Activated CD4-positive, alpha-beta T cell treated with anti-CD3 and anti-CD28 coated beads, Interleukin-2, Interleukin-6, amounts not matched to agents 100 ng/mL and 50 ng/mL, durations not matched to agents 16 hours and 8 hours (primary cell): ENCODE results near the gene CACNB2.

ENCODE experiments used
- DNase-seq: peaks from one replicate; pipeline ENCODE4 v3.0.0-alpha.2; 2020

CACNB2 gene

GRCh38 chr10:18473424-18474117 lies 333.3 kb downstream of the CACNB2 start:
- DNase-seq, result no peak

DNA sequence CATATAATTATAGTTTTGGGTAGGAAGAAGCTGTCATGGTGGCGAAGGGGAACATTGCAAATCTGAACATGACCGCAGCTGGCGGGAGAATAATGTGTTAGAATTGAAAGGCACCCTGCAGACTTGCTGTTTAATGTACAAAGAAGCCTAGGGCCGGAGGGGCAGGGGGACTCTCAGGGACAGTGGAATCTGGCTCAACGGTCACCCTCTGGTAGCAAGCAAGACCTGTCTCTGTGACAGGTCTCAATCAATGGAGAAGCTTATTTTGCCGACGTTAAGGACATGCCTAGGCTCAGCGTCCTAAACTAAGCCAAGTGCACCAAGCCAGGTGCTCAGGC lies 333.9 kb downstream of the CACNB2 start:
- no peak for DNase-seq

DNA sequence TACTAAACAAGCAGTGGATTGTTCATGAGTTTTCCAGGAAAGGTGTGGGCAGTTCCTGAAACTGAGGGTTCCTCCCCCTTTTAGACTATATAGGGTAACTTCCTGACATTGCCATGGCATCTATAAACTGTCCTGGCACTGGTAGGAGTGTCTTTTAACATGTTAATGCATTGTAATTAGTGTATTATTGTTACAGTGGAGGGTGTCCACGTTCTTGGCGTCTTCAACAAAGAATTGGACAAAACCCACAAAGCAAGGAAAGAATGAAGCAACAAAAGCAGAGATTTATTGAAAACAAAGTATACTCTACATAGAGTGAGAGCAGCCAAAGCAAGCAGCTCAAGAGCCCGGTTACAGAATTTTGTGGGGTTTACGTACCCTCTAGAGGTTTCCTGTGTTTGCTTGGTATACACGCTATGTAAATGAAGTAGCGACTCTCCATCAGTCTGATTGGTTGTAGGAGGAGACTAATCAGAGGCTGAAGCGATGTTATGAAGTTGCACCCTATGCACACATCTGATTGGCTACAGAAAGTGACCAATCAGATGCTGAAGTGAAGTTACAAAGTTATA lies 335.9 kb downstream of the CACNB2 start:
- no peak for DNase-seq

DNA sequence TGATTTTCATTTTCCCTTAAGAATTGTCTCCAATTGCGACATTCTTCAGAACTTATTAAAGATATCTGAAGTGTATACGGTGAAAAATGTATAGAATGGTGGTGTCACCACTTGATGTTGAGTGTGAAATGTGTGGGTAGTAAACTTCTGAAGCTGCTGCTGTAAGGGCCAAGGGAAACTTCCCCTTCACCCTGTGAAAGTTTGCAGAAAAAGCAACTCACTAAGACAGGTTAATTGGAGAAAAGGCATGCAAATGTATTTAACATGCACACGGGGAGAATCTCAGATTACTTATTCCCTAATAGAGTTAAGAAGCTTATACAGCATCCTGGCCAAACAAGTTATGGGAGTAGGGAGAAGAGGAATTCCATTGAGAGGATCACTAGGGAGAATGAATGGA lies 338.1 kb downstream of the CACNB2 start:
- no peak for DNase-seq

DNA sequence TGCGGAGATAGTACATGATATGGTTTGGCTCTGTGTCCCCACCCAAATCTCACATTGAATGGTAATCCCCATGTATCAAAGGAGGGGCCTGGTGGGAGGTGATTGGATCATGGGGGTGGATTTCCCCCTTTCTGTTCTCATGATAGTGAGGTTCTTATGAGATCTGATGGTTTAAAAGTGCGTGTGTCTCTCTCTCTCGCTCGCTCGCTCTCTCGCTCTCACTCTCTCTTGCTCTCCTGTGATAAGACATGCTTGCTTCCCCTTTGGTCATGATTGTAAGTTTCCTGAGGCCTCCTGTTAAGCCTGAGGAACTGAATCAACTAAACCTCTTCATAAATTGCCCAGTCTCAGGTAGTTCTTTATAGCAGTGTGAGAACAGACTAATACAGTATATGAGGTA lies 339.3 kb downstream of the CACNB2 start:
- DNase-seq, result no peak

- DNase-seq, result no peak
Observed at GRCh38 chr10:18483516-18484186, 343.4 kb downstream of the CACNB2 start.

- DNase-seq, result no peak
Observed at GRCh38 chr10:18486438-18486837, 346.2 kb downstream of the CACNB2 start.

- no peak for DNase-seq
Observed at GRCh38 chr10:18490755-18491154, 350.5 kb downstream of the CACNB2 start.

DNA sequence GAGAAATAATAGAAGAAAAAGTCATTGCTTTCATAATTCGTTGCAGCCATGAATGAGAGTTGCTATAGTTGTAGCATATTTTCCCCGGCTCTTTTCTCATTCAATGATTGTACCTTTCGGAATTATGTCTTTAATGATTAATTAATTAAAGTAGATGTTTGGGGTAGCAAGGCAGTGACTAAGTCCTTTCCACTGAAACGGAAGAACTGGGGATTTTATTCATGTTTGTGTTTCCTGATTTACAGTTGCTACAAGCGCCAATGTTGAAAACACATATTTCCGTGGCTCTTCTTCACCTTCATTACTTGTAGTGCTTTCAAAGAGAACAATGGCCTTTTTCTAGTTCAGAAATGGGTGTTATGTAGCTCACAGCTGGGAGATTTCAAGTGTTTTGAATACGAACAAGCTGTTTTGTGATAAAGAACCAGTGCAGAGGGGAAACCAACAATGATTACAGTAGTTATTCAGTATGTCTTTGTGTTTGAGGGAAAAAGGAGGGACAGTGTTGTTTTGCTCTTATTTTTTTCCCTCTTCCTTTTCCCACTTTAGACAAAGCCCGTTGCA lies 357.7 kb downstream of the CACNB2 start:
- no peak for DNase-seq

DNA sequence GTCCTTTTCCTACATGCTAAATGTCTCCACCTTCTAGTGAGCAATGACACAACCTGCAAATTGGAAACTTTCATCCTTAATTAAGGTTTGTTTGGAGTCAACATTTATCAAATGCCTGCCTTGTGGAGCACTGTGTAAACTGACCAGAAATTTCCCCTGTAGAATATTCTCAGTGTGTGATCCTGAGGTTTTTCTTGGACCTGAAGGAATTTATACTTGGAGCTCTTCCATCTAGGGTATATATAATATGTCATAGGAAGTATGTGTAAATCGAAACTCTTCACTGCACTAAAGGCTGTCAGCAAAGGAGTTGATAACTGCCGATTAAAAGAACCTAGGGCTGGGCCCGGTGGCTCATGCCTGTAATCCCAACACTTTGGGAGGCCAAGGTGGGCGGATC lies 358.8 kb downstream of the CACNB2 start:
- DNase-seq, result no peak

DNA sequence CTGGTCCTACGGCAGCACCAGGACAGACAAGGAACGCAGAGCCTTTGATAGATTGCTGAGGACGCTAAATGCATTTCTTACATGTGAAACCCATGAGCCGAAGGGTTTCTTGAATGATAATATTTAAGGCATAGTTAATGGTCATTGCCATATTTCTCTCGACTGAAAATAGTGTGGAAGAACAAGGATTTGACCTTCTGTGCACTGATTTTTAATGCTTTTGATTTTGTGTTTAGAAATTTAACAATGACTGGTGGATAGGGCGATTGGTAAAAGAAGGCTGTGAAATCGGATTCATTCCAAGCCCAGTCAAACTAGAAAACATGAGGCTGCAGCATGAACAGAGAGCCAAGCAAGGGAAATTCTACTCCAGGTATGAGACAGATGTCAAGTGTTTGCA lies 360.4 kb downstream of the CACNB2 start:
- DNase-seq, result no peak

DNA sequence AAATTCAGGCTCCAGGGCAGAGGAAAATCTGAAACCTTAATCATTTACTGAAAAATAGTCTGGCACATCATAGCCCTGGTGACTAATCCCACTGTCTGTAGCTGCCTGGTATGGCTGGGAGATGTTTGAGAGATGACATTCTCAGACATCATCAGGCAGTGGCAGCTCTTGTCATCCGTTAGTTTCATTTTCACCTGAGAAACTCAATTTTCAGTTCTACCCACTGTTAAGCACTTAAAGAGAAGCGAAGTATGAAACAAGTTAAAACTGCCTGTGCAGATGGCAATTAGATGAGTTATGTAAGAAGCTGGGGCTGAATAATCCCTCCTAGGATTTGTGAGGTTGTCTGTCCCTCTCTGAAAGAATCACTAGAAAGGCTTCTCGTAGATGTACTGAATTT lies 361.0 kb downstream of the CACNB2 start:
- DNase-seq, result peak; percentile 27

DNA sequence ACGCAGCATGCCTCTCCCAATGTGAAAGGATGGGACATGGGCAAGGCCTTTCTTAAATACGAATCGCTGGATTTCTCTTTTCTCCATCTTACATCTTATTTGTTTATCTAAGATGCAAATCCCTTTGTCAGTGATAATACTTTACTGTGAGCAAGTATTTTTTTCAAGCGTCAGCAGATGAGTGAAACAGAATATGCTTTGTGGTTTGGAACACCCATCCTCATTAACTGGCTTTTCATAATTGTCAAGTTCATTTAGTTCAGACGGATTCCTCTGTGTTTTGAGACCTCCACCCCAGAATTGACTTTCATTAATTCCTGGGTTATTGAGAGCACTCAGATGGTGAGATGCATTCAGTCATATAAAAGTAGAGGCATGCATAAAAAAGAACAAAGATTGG lies 361.4 kb downstream of the CACNB2 start:
- no peak for DNase-seq

GRCh38 chr10:18504161-18504560 lies 363.9 kb downstream of the CACNB2 start:
- DNase-seq, result no peak

- no peak for DNase-seq
Observed at GRCh38 chr10:18505456-18506118, 365.4 kb downstream of the CACNB2 start.

GRCh38 chr10:18508587-18508986 lies 368.4 kb downstream of the CACNB2 start:
- no peak for DNase-seq

DNA sequence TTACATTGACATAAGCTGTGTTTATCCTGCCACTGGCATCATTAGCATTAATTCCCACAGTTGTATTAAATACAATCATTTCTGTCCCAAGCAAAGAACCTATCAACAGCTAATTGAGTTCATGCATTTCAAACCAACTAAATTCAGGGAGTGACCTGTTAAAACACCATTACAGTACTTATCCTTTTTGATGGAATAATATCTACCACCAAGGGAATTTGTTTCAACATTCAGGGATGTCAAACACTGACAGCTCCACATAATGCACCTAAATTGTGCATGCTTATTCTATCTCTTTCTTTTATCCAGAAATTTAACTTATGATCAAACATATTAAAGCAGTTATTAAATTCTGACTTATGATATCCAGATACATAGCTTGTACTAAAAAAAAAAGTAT lies 374.3 kb downstream of the CACNB2 start:
- DNase-seq, result no peak

GRCh38 chr10:18516851-18517250 lies 376.6 kb downstream of the CACNB2 start:
- DNase-seq, result no peak

DNA sequence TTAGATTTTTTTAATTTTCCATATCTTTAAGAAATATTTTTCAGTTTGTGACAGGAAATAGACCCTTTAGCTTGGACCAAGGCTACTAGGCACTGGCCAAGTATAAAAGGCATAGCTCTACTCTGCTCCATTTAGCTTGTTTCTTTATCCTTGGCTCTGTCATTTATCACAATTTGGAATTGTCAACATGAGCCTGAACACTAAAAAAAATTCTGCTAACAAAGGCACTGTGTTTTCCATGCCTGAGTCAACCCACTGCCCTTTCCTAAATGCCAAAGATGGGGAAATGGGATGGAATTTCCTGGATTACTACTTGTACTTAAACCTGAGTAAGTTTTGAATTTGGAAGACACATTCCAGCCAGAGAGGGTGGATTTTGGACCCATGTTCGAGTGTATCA lies 382.8 kb downstream of the CACNB2 start:
- DNase-seq, result no peak

- no peak for DNase-seq
Observed at GRCh38 chr10:18523858-18524257, 383.6 kb downstream of the CACNB2 start.

- DNase-seq, result no peak
Observed at GRCh38 chr10:18527687-18528086, 387.5 kb downstream of the CACNB2 start.

DNA sequence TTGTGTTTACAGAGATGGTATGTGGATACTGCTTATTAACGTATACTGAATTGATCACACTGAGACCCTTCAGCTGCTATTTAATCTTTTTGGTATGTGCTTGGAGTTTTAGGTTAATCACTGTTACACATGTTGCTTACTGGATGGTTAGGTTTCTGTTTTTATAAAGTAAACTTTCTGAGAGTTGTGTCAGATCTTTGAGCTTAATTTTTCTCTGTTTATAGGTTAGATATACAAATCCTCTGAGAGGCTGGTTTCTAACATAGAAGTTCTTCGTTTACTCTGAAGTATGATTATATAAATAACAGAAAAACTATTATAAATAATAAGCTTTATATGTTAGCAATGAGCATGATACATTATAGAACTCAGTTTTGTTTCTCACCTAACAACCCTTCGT lies 388.1 kb downstream of the CACNB2 start:
- no peak for DNase-seq

DNA sequence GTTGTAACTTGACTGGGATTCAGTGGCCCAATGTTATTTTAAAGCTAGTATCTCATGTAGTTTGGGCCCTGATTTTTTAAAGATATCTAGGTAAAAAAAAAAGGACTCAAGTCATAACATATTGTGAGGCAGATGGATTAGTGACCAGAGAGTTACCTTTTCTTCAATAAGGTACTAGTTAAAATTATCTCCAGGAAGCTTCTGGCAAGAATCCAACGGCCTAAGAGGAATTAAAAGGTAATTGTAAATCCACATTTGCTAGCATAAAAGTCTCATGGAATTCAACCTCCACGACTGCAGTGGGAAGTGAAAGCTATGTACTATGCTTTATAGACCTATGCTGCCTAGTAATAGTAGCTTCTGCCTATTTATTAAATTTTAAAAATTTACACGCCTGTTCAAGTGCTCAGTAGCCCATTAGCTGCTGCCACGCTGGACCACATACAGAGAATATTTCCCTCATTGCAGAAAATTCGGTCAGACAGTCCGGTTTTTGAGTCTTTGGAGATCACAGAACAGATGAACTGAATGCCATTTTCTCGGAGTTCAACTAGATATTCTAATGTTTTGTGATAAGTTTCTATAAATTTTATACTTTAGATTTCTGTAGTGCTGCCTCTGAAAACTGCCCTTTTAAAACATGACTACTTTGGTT lies 392.8 kb downstream of the CACNB2 start:
- DNase-seq, result no peak
